ENCODE data around the gene FRMD3.

- TF ChIP-seq CTCF (IDR thresholded peaks at IDR 0.05) (no peak), EZH2 (IDR thresholded peaks at IDR 0.05) (no peak)
Observed at GRCh38 chr9:83440641-83441040, 97.6 kb downstream of the FRMD3 start.
